ENCODE results near the gene EPN1.

Gene EPN1

GRCh38 chr19:55674841-55675660, at the start of gene EPN1:
Gene EPN1 (plus strand): TSS chr19:55675226. CDS start chr19:55678628, 3,402 bp downstream.
- peak; percentile 99 for DNase-seq (ENCODE audit: low spot score)

- DNase-seq (ENCODE audit: low spot score), result no peak
These were observed 48.7 kb upstream of the EPN1 start for GRCh38 chr19:55626350-55626749.

- peak; percentile 75 for DNase-seq (ENCODE audit: low spot score)
These were observed 42.6 kb upstream of the EPN1 start for GRCh38 chr19:55632463-55632834.

GRCh38 chr19:55633861-55634260, 41.2 kb upstream of the EPN1 start:
- no peak for DNase-seq (ENCODE audit: low spot score)

- DNase-seq (ENCODE audit: low spot score), result no peak
These were observed 39.7 kb upstream of the EPN1 start for GRCh38 chr19:55635334-55635717.

- DNase-seq (ENCODE audit: low spot score), result no peak
These were observed 39.1 kb upstream of the EPN1 start for GRCh38 chr19:55635856-55636440.

- no peak for DNase-seq (ENCODE audit: low spot score)
These were observed 38.3 kb upstream of the EPN1 start for GRCh38 chr19:55636723-55637122.

- no peak for DNase-seq (ENCODE audit: low spot score)
These were observed 37.5 kb upstream of the EPN1 start for GRCh38 chr19:55637534-55637933.

GRCh38 chr19:55638864-55639359, 36.1 kb upstream of the EPN1 start:
- DNase-seq (ENCODE audit: low spot score), result no peak

- peak; percentile 74 for DNase-seq (ENCODE audit: low spot score)
These were observed 34.9 kb upstream of the EPN1 start for GRCh38 chr19:55640043-55640576.

- peak; percentile 86 for DNase-seq (ENCODE audit: low spot score)
These were observed 34.2 kb upstream of the EPN1 start, which contains the start of gene ZNF580 for GRCh38 chr19:55640577-55641425. Gene ZNF580 (plus strand): TSS chr19:55641002. CDS start chr19:55642509, 1,507 bp downstream.

GRCh38 chr19:55641426-55642152, 33.4 kb upstream of the EPN1 start:
- no peak for DNase-seq (ENCODE audit: low spot score)

- DNase-seq (ENCODE audit: low spot score), result no peak
These were observed 32.6 kb upstream of the EPN1 start for GRCh38 chr19:55642153-55643002.

GRCh38 chr19:55643003-55643886, 31.8 kb upstream of the EPN1 start, which contains the start of gene ZNF581:
Gene ZNF581 (plus strand): TSS chr19:55643649. CDS start chr19:55644572, 923 bp downstream.
- peak; percentile 87 for DNase-seq (ENCODE audit: low spot score)

- peak; percentile 20 for DNase-seq (ENCODE audit: low spot score)
These were observed 31.2 kb upstream of the EPN1 start for GRCh38 chr19:55643887-55644176.

GRCh38 chr19:55644191-55644833, 30.7 kb upstream of the EPN1 start:
- no peak for DNase-seq (ENCODE audit: low spot score)

GRCh38 chr19:55644842-55645511, 30.0 kb upstream of the EPN1 start:
- no peak for DNase-seq (ENCODE audit: low spot score)

- no peak for DNase-seq (ENCODE audit: low spot score)
These were observed 29.5 kb upstream of the EPN1 start for GRCh38 chr19:55645512-55645881.

Data from GM03348 (cell line).